OCI-LY7 (cell line): ENCODE results near the gene TOLLIP. TPM values are rescaled to one million over a fixed set of nuclear protein-coding genes. Genes with fewer than 3 reads are reported as not detected.

Experiments
- BruUV-seq: library from RNA; stranded (reverse); fragments of 400-500 nt; replicated peaks from 2 replicates; lab custom pipeline; 2021; lab: Mats Ljungman, UMichigan
- CTCF ChIA-PET: fragments of 300-600 bp; sonication (Branson Sonifier 250); formaldehyde crosslinking; loops from one replicate; lab custom pipeline; 2022; ENCODE audit warnings: antibody characterized with exemption; ENCODE audit not compliant: unreplicated experiment; lab: Charles Lee
- POLR2A ChIA-PET: fragments of 300-600 bp; sonication (Branson Sonifier 250); formaldehyde crosslinking; loops from one replicate; lab custom pipeline; 2022; ENCODE audit warnings: antibody characterized with exemption; lab: Charles Lee
- DNase-seq: peaks from one replicate; pipeline ENCODE4 v3.0.0-alpha.2; 2015; ENCODE audit warnings: low spot score
- H2AFZ ChIP-seq: fragments of 200-600 bp; sonication (generic), shearing (Covaris generic); 2 replicates; pipeline ENCODE4 v1.6.1; 2014; ENCODE audit warnings: mild to moderate bottlenecking, antibody characterized with exemption, low read length, moderate library complexity
- H3K27ac ChIP-seq: fragments of 200-600 bp; sonication (generic); 2 replicates; pipeline ENCODE4 v1.5.1; 2014; ENCODE audit warnings: mixed run types, low read depth, mild to moderate bottlenecking, moderate library complexity, low read length, inconsistent platforms; ENCODE audit not compliant: poor library complexity, severe bottlenecking
- H3K36me3 ChIP-seq: fragments of 200-600 bp; sonication (generic); 2 replicates; pipeline ENCODE4 v1.6.1; 2014; ENCODE audit warnings: mild to moderate bottlenecking, antibody characterized with exemption, low read length, moderate library complexity, mixed read lengths; ENCODE audit not compliant: insufficient read depth
- H3K4me1 ChIP-seq: fragments of 200-600 bp; sonication (generic); 2 replicates; pipeline ENCODE4 v1.5.1; 2014; ENCODE audit warnings: mild to moderate bottlenecking, low read length; ENCODE audit not compliant: insufficient read depth, poor library complexity, severe bottlenecking
- H3K4me2 ChIP-seq: fragments of 200-600 bp; sonication (generic); 2 replicates; pipeline ENCODE4 v1.6.1; 2014; ENCODE audit warnings: mild to moderate bottlenecking, low read length
- H3K4me3 ChIP-seq: fragments of 200-600 bp; sonication (generic); 2 replicates; pipeline ENCODE4 v1.5.1; 2014; ENCODE audit warnings: mild to moderate bottlenecking, low read depth, low read length; ENCODE audit not compliant: poor library complexity, severe bottlenecking
- H3K79me2 ChIP-seq: fragments of 200-600 bp; sonication (generic); 2 replicates; pipeline ENCODE4 v1.6.1; 2016; ENCODE audit warnings: low read depth, mild to moderate bottlenecking, low read length, moderate library complexity, mixed read lengths; ENCODE audit not compliant: insufficient read depth
- H3K9me2 ChIP-seq: fragments of 200-600 bp; sonication (generic); 2 replicates; pipeline ENCODE4 v1.6.1; 2016; ENCODE audit warnings: mild to moderate bottlenecking, low read length, mixed read lengths; ENCODE audit not compliant: insufficient read depth
- H3K9me3 ChIP-seq: fragments of 200-600 bp; sonication (generic); 2 replicates; pipeline ENCODE4 v1.6.1; 2014; ENCODE audit warnings: mild to moderate bottlenecking, mixed run types, low read length, mixed read lengths
- H4K20me1 ChIP-seq: fragments of 200-600 bp; sonication (generic); 2 replicates; pipeline ENCODE4 v1.6.1; 2014; ENCODE audit warnings: mild to moderate bottlenecking, antibody characterized with exemption, low read length, moderate library complexity, mixed read lengths; ENCODE audit not compliant: insufficient read depth
- EZH2phosphoT487 ChIP-seq: fragments of 200-600 bp; sonication (generic); IDR thresholded peaks from 2 replicates; pipeline ENCODE4 v1.6.1; 2018; ENCODE audit warnings: low read depth, borderline replicate concordance, mild to moderate bottlenecking, mixed run types, antibody characterized with exemption, low read length, moderate library complexity, mixed read lengths
- intact Hi-C: fragments of 100-400 bp; cut with micrococcal nuclease; formaldehyde crosslinking; loops from one replicate; pipeline ENCODE4 v1.10.0; 2022; ENCODE audit not compliant: unreplicated experiment
- total RNA-seq, 2 experiments: library from RNA; depleted of rRNA in 1 of 2; stranded (reverse); fragments of >200 nt in 1 of 2; shearing (Covaris generic) in 1 of 2; gene quantifications; 2 replicates each; pipeline ENCODE4 v1.2.3, GENCODE V29; 2014 to 2022
- TF ChIP-seq, protein P1 (sequence below): fragments of 200-600 bp; sonication (generic); conservative IDR thresholded peaks from 2 replicates; pipeline ENCODE4 v1.5.1; 2014; ENCODE audit warnings: mild to moderate bottlenecking, antibody characterized with exemption, low read length, moderate library complexity, mixed read lengths

Gene TOLLIP
- total RNA-seq, 2 experiments from 2014 or later = 15.9 to 37.1 TPM

DNA sequence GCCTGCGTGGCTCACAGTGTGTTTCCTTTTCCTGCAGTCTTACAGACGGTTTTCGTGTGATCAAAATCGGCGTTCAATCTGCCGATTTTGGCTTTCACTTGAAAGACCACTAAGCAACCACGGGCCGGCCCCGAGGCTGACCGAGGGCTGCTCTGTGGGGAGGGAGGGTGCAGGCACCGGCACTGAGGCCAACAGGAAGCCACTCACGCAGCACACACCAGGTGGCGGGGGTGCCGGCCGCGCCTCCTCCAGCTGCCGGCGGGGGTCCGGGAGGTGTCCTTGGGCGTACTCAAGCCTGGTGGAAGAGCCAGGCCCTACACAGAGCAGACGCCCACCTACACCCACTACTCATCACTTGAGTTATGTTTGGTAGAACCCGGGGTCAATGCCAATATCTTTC, 14.3 kb downstream of the TOLLIP start:
- no peak for DNase-seq
- TF ChIP-seq EZH2phosphoT487 = no peak
- TF ChIP-seq, protein P1, sequence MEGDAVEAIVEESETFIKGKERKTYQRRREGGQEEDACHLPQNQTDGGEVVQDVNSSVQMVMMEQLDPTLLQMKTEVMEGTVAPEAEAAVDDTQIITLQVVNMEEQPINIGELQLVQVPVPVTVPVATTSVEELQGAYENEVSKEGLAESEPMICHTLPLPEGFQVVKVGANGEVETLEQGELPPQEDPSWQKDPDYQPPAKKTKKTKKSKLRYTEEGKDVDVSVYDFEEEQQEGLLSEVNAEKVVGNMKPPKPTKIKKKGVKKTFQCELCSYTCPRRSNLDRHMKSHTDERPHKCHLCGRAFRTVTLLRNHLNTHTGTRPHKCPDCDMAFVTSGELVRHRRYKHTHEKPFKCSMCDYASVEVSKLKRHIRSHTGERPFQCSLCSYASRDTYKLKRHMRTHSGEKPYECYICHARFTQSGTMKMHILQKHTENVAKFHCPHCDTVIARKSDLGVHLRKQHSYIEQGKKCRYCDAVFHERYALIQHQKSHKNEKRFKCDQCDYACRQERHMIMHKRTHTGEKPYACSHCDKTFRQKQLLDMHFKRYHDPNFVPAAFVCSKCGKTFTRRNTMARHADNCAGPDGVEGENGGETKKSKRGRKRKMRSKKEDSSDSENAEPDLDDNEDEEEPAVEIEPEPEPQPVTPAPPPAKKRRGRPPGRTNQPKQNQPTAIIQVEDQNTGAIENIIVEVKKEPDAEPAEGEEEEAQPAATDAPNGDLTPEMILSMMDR = no peak
- intact Hi-C loops = no loop called here
- H3K36me3 ChIP-seq = peaks cover 12% of the 10 kb centered on the region
- H3K4me3 ChIP-seq = no peak overlapping the region
- H3K79me2 ChIP-seq = no peaks in the 10 kb centered on the region
- ChIA-PET CTCF (no interaction called here), POLR2A (no interaction called here)
- no peak overlapping the region for H3K27ac ChIP-seq
- H3K4me1 ChIP-seq = no peaks in the 10 kb centered on the region
- H3K9me2 ChIP-seq = no peaks in the 10 kb centered on the region
- no TSS peak for BruUV-seq
- H4K20me1 ChIP-seq = no peaks in the 10 kb centered on the region
- H2AFZ ChIP-seq = no peak overlapping the region
- H3K9me3 ChIP-seq = no peaks in the 10 kb centered on the region
- no peak overlapping the region for H3K4me2 ChIP-seq

DNA sequence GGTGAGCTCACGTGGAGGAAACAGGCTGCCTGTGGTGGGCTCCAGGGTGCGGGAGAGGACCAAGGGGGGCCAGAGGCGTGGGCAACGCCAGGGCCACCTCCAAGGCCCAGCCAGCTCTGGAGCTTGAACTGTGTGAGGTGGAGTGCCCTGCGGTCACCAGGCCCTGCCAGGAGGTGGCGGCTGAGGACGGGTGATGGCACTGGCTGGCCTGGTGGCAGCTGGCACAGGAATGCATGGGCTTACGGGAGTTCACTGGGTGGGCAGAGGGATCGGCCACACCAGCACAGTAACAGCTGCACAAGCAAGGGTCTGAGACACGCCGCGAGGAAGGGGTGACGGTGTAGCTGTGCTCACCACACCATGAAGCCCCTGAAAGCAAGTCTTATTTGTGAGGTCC, 15.8 kb downstream of the TOLLIP start:
- Histone ChIP-seq H4K20me1 (no peaks in the 10 kb centered on the region), H3K4me2 (no peak overlapping the region), H3K9me2 (no peaks in the 10 kb centered on the region), H3K9me3 (no peaks in the 10 kb centered on the region), H3K79me2 (no peaks in the 10 kb centered on the region), H3K27ac (no peak overlapping the region), H3K4me3 (no peak overlapping the region), H2AFZ (no peak overlapping the region), H3K36me3 (peaks cover 26% of the 10 kb centered on the region), H3K4me1 (no peaks in the 10 kb centered on the region)
- intact Hi-C loops = no loop called here
- ChIA-PET CTCF (no interaction called here), POLR2A (no interaction called here)
- no TSS peak for BruUV-seq
- TF ChIP-seq, protein P1 = no peak
- no peak for TF ChIP-seq EZH2phosphoT487
- no peak for DNase-seq

DNA sequence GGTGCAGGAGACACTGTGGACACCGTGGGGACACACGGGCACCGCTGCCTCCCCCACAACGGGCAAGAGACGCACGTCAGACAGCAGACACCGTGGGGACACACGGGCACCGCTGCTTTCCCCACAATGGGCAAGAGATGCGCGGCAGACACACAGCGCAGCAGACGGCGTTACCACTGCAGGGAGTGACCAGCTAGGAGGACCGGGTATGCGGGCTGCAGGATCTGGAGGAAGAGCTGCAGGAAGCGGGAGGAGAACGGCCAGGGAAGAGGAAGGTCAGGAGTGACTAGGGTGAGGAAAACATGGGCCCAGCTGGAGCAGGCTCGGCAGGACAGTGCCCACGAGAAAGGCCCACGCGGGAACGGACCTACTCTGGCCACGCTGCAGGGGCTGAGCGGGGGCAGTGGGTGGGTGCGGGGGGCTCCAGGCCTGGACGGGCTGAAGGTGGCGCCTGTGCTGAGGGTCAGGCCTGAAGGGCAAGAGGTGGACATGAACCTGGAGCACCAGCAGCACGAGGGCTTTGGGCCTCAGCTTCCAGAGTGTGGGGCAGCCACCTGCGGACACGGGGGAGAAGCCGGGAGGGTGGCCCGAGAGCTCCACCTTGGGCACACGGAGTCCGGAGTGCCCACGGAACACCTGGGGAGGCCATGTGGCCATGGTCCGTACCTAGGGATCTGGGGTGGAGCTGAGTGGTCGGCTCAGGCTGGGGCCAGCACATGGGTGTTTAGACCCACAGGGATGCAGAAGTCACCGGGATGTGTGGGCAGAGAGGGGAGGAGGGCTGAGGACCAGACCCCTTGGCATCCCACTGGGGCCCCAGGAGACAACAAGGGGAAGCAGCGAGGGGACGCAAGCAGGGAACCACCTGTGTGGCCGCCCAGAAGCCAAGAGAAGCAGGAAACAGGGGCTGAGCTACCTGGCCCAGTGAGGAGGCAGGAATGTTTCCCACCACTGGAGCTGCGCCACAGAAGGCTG, 16.5 kb downstream of the TOLLIP start:
- ChIA-PET CTCF (no interaction called here), POLR2A (no interaction called here)
- Histone ChIP-seq H3K4me3 (no peak overlapping the region), H3K9me2 (no peaks in the 10 kb centered on the region), H3K27ac (no peak overlapping the region), H2AFZ (no peak overlapping the region), H3K79me2 (no peaks in the 10 kb centered on the region), H3K36me3 (peaks cover 33% of the 10 kb centered on the region), H3K4me2 (no peak overlapping the region), H4K20me1 (no peaks in the 10 kb centered on the region), H3K4me1 (no peaks in the 10 kb centered on the region), H3K9me3 (no peaks in the 10 kb centered on the region)
- intact Hi-C loops = no loop called here
- no TSS peak for BruUV-seq
- TF ChIP-seq, protein P1 = no peak
- no peak for TF ChIP-seq EZH2phosphoT487
- no peak for DNase-seq
